ENCODE measurements around the gene QTRT2. TPM values are rescaled to one million over a fixed set of nuclear protein-coding genes. Genes with fewer than 3 reads are reported as not detected.

Gene QTRT2
- total RNA-seq: 10 to 100 TPM; 24.0 to 29.5 TPM
- 17.9 TPM for polyA plus RNA-seq (ENCODE audit: insufficient read depth, low read depth, low replicate concordance)
- long read RNA-seq, donor 1, full-length matches to known transcripts: 5 of 5 reads
- long read RNA-seq, donor 1, partial matches to known transcripts: 0 of 5 reads
- long read RNA-seq, donor 1, other reads (novel, unspliced or antisense): 0 of 5 reads
- long read RNA-seq, donor 2, partial matches to known transcripts: 0 of 1 reads
- long read RNA-seq, donor 2, other reads (novel, unspliced or antisense): 0 of 1 reads

GRCh38 chr3:114056130-114057010 lies at the start of gene QTRT2, which contains the start of gene CCDC191:
Gene QTRT2, plus strand, starts transcription at chr3:114056737. Its CDS starts 8,521 bp downstream, at chr3:114065258.
Gene CCDC191, minus strand, starts transcription at chr3:114056526. Its CDS starts 60 bp downstream, at chr3:114056466.
- peak within 1 kb of the TSS; percentile 63 to 86 for H3K27ac ChIP-seq
- no peaks in the 10 kb centered on the region for H3K36me3 ChIP-seq (ENCODE audit: low read depth, missing control alignments)
- DNase-seq: peak; percentile 100
- intact Hi-C loops (cut with DNase I; ENCODE audit: low total_unique reads): no loop called here
- no peaks in the 10 kb centered on the region for H3K27me3 ChIP-seq
- TF ChIP-seq POLR2A (IDR thresholded peaks at IDR 0.05): no peak
- TF ChIP-seq CTCF (IDR thresholded peaks at IDR 0.05): peak in 1 of 3 experiments; percentile 2
- peak within 1 kb of the TSS; percentile 77 to 83 for H3K4me3 ChIP-seq
- 0% methylated on average over 34 to 49 of the region's 49 CpGs for WGBS, 2 donors
- H3K4me1 ChIP-seq: peaks cover 12% of the 10 kb centered on the region
- H3K9me3 ChIP-seq: no peaks in the 10 kb centered on the region

- Histone ChIP-seq H3K27me3 (no peaks in the 10 kb centered on the region), H3K9me3 (no peaks in the 10 kb centered on the region), H3K36me3 (ENCODE audit: low read depth, missing control alignments) (no peaks in the 10 kb centered on the region), H3K27ac (no peak overlapping the region), H3K4me1 (no peaks in the 10 kb centered on the region), H3K4me3 (no peak overlapping the region)
- 79 to 93% methylated on average over 2 of the region's 2 CpGs for WGBS, 2 donors
- no peak for DNase-seq
- no peak for TF ChIP-seq POLR2A (IDR thresholded peaks at IDR 0.05)
- no peak for TF ChIP-seq CTCF (IDR thresholded peaks at IDR 0.05)
- intact Hi-C loops (cut with DNase I; ENCODE audit: low total_unique reads): no loop called here
These were observed 45.3 kb upstream of the QTRT2 start for GRCh38 chr3:114011059-114011797.

GRCh38 chr3:114014211-114014610 lies 42.3 kb upstream of the QTRT2 start:
- TF ChIP-seq CTCF (IDR thresholded peaks at IDR 0.05): no peak
- no peak for TF ChIP-seq POLR2A (IDR thresholded peaks at IDR 0.05)
- Histone ChIP-seq H3K4me1 (no peaks in the 10 kb centered on the region), H3K4me3 (no peak overlapping the region), H3K27me3 (no peaks in the 10 kb centered on the region), H3K36me3 (ENCODE audit: low read depth, missing control alignments) (no peaks in the 10 kb centered on the region), H3K27ac (no peak overlapping the region), H3K9me3 (no peaks in the 10 kb centered on the region)
- intact Hi-C loops (cut with DNase I; ENCODE audit: low total_unique reads): no loop called here
- DNase-seq: no peak
- 95 to 98% methylated on average over 7 of the region's 7 CpGs for WGBS, 2 donors

- Histone ChIP-seq H3K27ac (no peak overlapping the region), H3K36me3 (ENCODE audit: low read depth, missing control alignments) (no peaks in the 10 kb centered on the region), H3K27me3 (no peaks in the 10 kb centered on the region), H3K4me3 (no peak overlapping the region), H3K9me3 (no peaks in the 10 kb centered on the region), H3K4me1 (no peaks in the 10 kb centered on the region)
- no peak for TF ChIP-seq POLR2A (IDR thresholded peaks at IDR 0.05)
- no peak for TF ChIP-seq CTCF (IDR thresholded peaks at IDR 0.05)
- intact Hi-C loops (cut with DNase I; ENCODE audit: low total_unique reads): no loop called here
- no peak for DNase-seq
- WGBS, 2 donors: 88 to 90% methylated on average over 2 of the region's 2 CpGs
These were observed 37.1 kb upstream of the QTRT2 start for GRCh38 chr3:114019486-114019885.
